Left lung (tissue), 10 donors: ENCODE results near the gene ESPL1. TPM values are rescaled to one million over a fixed set of nuclear protein-coding genes. Genes with fewer than 3 reads are reported as not detected.
A peak's percentile ranks its signal among the peaks of the same experiment; 100 is the strongest.
"Not testable (repeated sequence)": the region's sequence is repeated elsewhere in the genome, so short reads cannot be mapped to it uniquely, and the experiment has no call there.

Experiments
- ATAC-seq: fragments of 200-7000 bp; cut with Tn5 transposase; one replicate; pipeline ENCODE4 v1.9.1; 2020; ENCODE audit warnings: moderate library complexity
- DNase-seq, 4 donors: peaks; one replicate each; pipeline ENCODE4 v3.0.0-alpha.2; 2013 to 2020
- H3K27ac ChIP-seq, 2 donors: fragments of 200-600 bp; sonication (generic) in 1 of 2; one replicate each; pipeline versions ENCODE4 v1.5.0 to v1.8.0; 2020 to 2021
- H3K27me3 ChIP-seq, 2 donors: fragments of 200-600 bp; sonication (generic) in 1 of 2; one replicate each; pipeline versions ENCODE4 v1.5.0 to v1.8.0; 2020 to 2021
- H3K36me3 ChIP-seq, 2 donors: fragments of 200-600 bp; sonication (generic) in 1 of 2; one replicate each; pipeline versions ENCODE4 v1.5.0 to v1.8.0; 2020 to 2021
- H3K4me1 ChIP-seq, 2 donors: fragments of 200-600 bp; one replicate each; pipeline ENCODE4 v1.8.0; 2021
- H3K4me3 ChIP-seq, 2 donors: fragments of 200-600 bp; sonication (generic) in 1 of 2; one replicate each; pipeline versions ENCODE4 v1.5.0 to v1.8.0; 2020 to 2021; ENCODE audit warnings: mild to moderate bottlenecking in 1 of 2
- H3K9me3 ChIP-seq, 2 donors: fragments of 200-600 bp; sonication (generic) in 1 of 2; one replicate each; pipeline versions ENCODE4 v1.5.0 to v1.8.0; 2020 to 2021
- intact Hi-C, 2 donors: fragments of 100-400 bp; cut with DNase I; formaldehyde crosslinking; loops; one replicate each; pipeline versions ENCODE4 v1.11.2 to v1.14.2; 2022
- polyA plus RNA-seq, 6 donors: library from polyadenylated mRNA; unstranded; fragments of 120-200 nt; gene quantifications; one replicate each; pipeline ENCODE4 v1.2.1, GENCODE V29; 2013; ENCODE audit not compliant: insufficient read length in 6 of 6
- total RNA-seq, 2 donors: library from RNA; stranded (reverse); fragmentation: NEBNext Ultra II Directional; extraction: Animal tissue kit (Norgen Biotek cat#: 25700); gene quantifications; one replicate each; pipeline ENCODE4 v1.2.1, GENCODE V29; 2021
- TF ChIP-seq, protein P1 (sequence below), 2 donors: fragments of 200-600 bp; sonication (generic) in 1 of 2; IDR thresholded peaks; one replicate each; pipeline versions ENCODE4 v1.5.0 to v1.8.0; 2021; ENCODE audit warnings: antibody characterized with exemption in 2 of 2
- donor health status: DM: no; HTN: yes; CAD: no.
- donor health status: DM: no; HTN: no; CAD: no.

Gene ESPL1
- total and polyA plus RNA-seq, 8 donors = 2.8 to 21.7 (median 11.3) TPM

DNA sequence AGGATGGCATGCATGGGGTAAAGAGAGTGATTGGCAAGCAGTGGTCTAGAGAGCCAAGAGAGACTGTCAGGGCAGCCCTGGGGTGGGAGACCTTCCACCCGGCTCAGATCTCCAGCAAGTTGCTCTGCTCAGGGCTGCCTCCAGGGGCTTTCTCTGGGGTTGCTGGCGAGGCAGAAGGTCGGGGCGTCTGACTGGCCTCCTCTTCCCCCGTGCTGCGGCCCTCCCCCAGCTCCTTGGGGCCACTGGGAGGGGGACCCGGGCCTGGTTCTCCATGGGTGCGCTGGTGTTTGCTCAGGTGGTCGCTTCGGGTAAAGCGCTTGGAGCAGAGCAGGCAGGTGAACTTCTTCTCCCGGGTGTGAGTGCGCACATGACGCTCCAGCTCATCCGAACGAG lies 59.9 kb downstream of the ESPL1 start:
- no peak for ATAC-seq
- intact Hi-C loops = loop anchor here in 1 of 2 donors (10.0 kb wide), 1 partner anchor 177 kb away; the partner anchor contains the start of genes NPFF and TARBP2

DNA sequence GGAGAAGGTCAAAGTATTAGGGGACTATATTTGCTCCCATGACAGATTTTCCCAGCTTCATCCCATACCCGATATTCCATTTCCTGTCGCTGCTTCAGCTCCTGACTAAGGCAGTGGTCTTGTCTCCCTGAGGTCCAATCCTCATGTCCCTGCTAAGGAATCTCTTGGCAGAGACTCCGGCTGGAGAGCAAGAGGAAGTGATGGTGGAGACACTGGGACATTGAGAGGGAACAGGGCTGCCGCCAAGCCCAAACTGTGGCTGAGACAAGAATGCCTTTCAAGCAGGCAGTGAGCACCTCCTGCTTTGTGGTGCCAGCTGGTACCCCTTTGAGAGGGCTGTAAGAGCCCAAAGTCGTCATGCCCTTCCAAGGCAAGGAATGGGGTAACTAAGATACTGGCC lies 62.6 kb downstream of the ESPL1 start:
- Histone ChIP-seq H3K9me3 (no peaks in the 10 kb centered on the region), H3K4me1 (peaks cover 0 to 7% of the 10 kb centered on the region in 2 donors), H3K4me3 (no peak overlapping the region), H3K27me3 (peaks cover 0 to 85% of the 10 kb centered on the region in 2 donors), H3K27ac (no peak overlapping the region), H3K36me3 (no peaks in the 10 kb centered on the region)
- intact Hi-C loops = no loop called here
- TF ChIP-seq, protein P1, sequence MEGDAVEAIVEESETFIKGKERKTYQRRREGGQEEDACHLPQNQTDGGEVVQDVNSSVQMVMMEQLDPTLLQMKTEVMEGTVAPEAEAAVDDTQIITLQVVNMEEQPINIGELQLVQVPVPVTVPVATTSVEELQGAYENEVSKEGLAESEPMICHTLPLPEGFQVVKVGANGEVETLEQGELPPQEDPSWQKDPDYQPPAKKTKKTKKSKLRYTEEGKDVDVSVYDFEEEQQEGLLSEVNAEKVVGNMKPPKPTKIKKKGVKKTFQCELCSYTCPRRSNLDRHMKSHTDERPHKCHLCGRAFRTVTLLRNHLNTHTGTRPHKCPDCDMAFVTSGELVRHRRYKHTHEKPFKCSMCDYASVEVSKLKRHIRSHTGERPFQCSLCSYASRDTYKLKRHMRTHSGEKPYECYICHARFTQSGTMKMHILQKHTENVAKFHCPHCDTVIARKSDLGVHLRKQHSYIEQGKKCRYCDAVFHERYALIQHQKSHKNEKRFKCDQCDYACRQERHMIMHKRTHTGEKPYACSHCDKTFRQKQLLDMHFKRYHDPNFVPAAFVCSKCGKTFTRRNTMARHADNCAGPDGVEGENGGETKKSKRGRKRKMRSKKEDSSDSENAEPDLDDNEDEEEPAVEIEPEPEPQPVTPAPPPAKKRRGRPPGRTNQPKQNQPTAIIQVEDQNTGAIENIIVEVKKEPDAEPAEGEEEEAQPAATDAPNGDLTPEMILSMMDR (IDR thresholded peaks at IDR 0.05) = no peak
- DNase-seq = no peak
- no peak for ATAC-seq

More for the DNA sequence above, 59.9 kb downstream of the ESPL1 start:
- H3K27me3 ChIP-seq = peaks cover 0 to 67% of the 10 kb centered on the region in 2 donors
- H3K4me1 ChIP-seq = peaks cover 6 to 26% of the 10 kb centered on the region in 2 donors
- H3K27ac ChIP-seq = no peak overlapping the region
- TF ChIP-seq, protein P1 (IDR thresholded peaks at IDR 0.05) = no peak
- H3K9me3 ChIP-seq = no peaks in the 10 kb centered on the region
- no peak for DNase-seq
- no peaks in the 10 kb centered on the region for H3K36me3 ChIP-seq
- no peak overlapping the region for H3K4me3 ChIP-seq

DNA sequence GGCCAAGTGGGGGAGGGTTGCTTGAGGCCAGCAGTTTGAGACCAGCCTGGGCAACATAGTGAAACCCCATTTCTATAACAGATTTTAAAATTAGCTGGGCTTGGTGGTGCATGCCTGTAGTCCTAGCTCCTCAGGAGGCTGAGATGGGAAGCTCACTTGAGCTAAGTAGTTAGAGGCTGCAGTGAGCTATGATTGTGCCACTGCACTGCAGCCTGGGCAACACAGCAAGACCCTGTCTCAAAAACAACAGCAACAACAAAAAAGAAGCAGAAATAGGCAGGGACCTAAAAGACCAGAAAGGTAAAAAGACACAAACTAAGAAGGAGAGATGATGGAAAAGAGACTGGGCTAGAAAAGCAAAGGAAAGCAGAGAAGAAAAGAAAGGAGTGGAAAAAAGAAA lies 64.2 kb downstream of the ESPL1 start:
- DNase-seq, H3K4me3 ChIP-seq, H3K36me3 ChIP-seq, H3K4me1 ChIP-seq, ATAC-seq, H3K9me3 ChIP-seq, intact Hi-C loops, H3K27ac ChIP-seq: not testable (repeated sequence)
- H3K27me3 ChIP-seq = peaks cover 0 to 85% of the 10 kb centered on the region in 2 donors

DNA sequence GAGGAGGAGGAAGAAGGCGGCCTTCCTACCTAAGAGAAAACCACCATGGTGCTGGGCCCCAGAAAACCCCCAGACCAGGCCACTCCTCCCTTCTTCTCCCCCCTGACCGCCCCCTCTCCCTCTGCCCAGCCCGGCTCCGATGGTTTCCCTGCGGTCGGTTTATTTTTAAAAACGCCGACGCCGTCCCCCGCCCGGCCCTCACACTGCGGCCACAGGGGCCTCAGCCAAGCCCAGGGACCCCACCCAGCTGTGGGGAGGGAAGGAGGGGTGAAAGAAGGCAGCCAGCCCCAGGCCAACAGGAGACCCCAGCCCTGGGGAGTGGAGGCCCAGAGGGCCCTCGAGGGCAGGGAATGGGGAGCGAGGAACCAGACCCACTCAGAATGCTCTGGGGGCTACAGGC lies 64.6 kb downstream of the ESPL1 start:
- intact Hi-C loops = no loop called here
- H3K27me3 ChIP-seq = peaks cover 0 to 88% of the 10 kb centered on the region in 2 donors
- ATAC-seq (no peak), DNase-seq (peak in 1 of 4 donors; percentile 41)
- H3K4me3 ChIP-seq = no peak overlapping the region
- H3K4me1 ChIP-seq = no peaks in the 10 kb centered on the region
- TF ChIP-seq, protein P1 (IDR thresholded peaks at IDR 0.05) = no peak
- no peaks in the 10 kb centered on the region for H3K9me3 ChIP-seq
- no peak overlapping the region for H3K27ac ChIP-seq
- H3K36me3 ChIP-seq = no peaks in the 10 kb centered on the region

DNA sequence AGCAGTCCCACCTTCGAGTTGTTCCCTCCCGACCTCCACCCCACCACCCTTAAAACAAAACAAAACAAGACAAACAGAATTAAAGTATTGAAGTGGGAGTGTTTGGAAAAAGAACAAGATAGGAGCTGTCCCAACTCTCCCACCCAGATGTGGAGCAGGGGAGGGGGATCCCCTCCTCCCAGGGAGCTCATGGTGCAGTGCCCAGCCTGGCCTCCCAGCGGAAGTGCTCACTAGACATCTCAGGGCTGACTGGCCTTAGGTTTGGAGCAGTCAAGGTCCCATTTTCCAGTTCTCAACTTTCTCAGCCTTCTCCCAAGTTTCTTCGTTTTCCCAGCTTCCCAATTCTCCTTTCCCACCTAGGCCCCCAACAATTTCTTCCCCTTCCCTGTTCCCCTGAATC lies 65.2 kb downstream of the ESPL1 start:
- ATAC-seq (no peak), DNase-seq (peak in 1 of 4 donors; percentile 26)
- intact Hi-C loops = no loop called here
- TF ChIP-seq, protein P1 (IDR thresholded peaks at IDR 0.05) = no peak
- H3K27ac ChIP-seq = no peak overlapping the region
- H3K4me1 ChIP-seq = no peaks in the 10 kb centered on the region
- H3K27me3 ChIP-seq = peaks cover 0 to 88% of the 10 kb centered on the region in 2 donors
- no peaks in the 10 kb centered on the region for H3K9me3 ChIP-seq
- H3K4me3 ChIP-seq = no peak overlapping the region
- H3K36me3 ChIP-seq = no peaks in the 10 kb centered on the region

DNA sequence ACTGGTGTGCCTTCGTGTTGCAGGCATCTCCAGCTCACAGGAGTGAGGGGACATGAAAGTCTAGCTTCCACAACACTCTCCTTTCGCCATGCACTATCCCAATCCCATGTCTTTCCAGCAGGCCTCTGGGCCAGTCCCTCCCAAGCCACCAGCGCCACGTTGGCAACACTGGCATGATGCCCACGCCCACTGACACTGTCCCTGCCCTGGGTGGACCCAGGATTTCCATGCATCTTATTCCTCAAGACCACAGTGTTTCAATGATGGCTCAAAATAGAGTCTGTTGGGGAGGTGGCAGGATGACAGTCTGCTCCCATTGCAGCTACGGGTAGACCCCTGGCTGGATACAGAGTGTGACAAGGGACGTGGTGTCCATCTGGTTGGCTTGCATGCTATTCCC lies 65.7 kb downstream of the ESPL1 start:
- no peak overlapping the region for H3K4me3 ChIP-seq

More for the DNA sequence above, 65.7 kb downstream of the ESPL1 start:
- intact Hi-C loops = no loop called here
- no peak for ATAC-seq
- no peak overlapping the region for H3K27ac ChIP-seq
- peaks cover 0 to 88% of the 10 kb centered on the region in 2 donors for H3K27me3 ChIP-seq
- H3K36me3 ChIP-seq = no peaks in the 10 kb centered on the region
- H3K4me1 ChIP-seq = no peaks in the 10 kb centered on the region
- no peak for DNase-seq
- H3K9me3 ChIP-seq = no peaks in the 10 kb centered on the region
- TF ChIP-seq, protein P1 (IDR thresholded peaks at IDR 0.05) = no peak
